ENCODE data around the gene FXYD6. TPM values are rescaled to one million over a fixed set of nuclear protein-coding genes. Genes with fewer than 3 reads are reported as not detected.

Gene FXYD6
- total and polyA plus RNA-seq, 12 donors = 22.0 to 65.2 (median 36.1) TPM

DNA sequence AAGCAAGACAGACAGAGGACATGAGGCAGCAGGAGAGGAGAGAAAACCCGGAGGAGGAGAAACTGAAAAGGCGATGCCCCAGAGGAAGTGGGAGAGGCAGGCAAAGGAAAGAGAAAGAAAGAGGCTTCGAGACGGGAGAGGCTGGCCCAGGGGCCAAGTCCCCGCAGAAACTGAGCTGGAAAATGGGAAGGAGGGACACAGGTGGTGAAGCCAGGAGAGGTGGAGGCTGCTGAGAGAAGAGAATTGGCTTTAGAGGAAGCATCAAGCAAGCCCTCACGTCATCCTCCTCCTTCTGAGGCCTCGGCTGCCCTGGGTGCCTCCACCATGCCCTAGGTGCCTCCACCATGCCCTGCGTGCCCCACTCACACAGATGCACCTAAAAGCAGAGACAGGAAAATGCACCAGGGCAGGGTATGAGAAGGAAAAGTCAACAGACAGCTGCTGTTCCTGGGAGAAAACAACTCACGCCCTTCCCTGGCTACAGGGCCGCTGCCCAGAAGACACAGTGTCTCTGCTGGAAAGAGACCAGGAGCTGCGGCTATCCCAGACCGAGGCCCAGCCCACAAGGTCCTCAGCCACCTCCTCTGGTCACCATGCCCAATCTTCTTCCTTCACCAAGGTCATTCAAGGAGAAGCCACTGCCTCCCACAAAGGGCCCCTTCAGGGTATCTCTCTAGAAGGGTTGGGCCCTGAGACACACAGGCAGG, 14.3 kb downstream of the FXYD6 start:
- no peaks in the 10 kb centered on the region for H3K36me3 ChIP-seq
- WGBS, 2 donors = 42 to 50% methylated on average over 12 of the region's 12 CpGs
- TF ChIP-seq, protein P1, sequence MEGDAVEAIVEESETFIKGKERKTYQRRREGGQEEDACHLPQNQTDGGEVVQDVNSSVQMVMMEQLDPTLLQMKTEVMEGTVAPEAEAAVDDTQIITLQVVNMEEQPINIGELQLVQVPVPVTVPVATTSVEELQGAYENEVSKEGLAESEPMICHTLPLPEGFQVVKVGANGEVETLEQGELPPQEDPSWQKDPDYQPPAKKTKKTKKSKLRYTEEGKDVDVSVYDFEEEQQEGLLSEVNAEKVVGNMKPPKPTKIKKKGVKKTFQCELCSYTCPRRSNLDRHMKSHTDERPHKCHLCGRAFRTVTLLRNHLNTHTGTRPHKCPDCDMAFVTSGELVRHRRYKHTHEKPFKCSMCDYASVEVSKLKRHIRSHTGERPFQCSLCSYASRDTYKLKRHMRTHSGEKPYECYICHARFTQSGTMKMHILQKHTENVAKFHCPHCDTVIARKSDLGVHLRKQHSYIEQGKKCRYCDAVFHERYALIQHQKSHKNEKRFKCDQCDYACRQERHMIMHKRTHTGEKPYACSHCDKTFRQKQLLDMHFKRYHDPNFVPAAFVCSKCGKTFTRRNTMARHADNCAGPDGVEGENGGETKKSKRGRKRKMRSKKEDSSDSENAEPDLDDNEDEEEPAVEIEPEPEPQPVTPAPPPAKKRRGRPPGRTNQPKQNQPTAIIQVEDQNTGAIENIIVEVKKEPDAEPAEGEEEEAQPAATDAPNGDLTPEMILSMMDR (IDR thresholded peaks at IDR 0.05) = no peak
- peaks cover 4 to 93% (median 49%) of the 10 kb centered on the region in 9 donors for H3K4me1 ChIP-seq
- peak overlapping the region in 6 of 10 donors; percentile 1 to 28 (median 16) for H3K4me3 ChIP-seq
- DNase-seq (no peak), ATAC-seq (peak in 7 of 8 donors; percentile 2 to 42 (median 21))
- peak overlapping the region; percentile 45 to 96 (median 88) for H3K27ac ChIP-seq
- H3K27me3 ChIP-seq = no peaks in the 10 kb centered on the region
- H3K9me3 ChIP-seq = no peaks in the 10 kb centered on the region
- intact Hi-C loops (cut with DNase I) = no loop called here

DNA sequence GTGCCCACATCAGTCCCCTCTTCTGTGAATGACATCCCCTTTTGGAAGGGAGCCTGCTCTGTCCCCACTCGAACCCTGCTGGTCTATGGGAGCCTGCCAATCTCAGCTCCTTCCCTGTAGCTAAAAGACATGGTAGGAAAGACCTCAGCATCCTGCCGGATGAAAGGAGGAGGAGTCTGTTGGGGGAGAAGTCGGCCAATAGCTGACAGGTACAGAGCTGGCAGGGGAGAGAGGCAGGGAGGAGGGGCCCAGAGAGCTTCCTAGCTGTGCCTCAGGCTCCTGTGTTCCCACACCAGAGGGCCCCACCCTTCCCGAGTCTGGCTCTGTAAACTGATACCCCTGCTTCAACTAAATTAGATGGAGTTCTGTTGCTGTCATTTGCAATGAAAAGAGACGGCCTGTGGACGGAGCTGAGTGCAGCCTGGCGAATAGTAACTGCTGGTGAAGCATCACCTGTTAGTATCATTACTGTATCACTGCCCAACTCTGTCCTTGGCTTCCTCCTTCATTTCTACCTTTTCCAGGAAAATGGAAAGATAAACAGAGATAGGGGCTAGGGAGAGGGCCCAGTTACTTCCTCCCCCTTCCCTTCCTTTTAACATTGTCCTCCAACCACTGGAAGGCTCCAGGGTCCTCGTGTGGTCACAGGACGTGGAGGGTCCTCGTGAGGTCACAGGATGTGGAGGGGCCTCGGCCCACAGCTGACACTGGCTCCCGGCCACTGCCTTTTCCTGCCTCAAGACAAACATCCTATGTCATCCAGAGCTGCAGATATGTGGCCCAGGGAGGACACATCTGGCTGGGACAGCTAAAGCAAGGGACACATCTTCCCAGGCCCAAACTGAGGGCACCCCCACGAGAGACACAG, 15.1 kb downstream of the FXYD6 start:
- Histone ChIP-seq H3K4me1 (peaks cover 4 to 93% (median 51%) of the 10 kb centered on the region in 9 donors), H3K4me3 (peak overlapping the region in 6 of 10 donors; percentile 1 to 28 (median 16)), H3K36me3 (no peaks in the 10 kb centered on the region), H3K9me3 (no peaks in the 10 kb centered on the region), H3K27me3 (no peaks in the 10 kb centered on the region), H3K27ac (peak overlapping the region; percentile 52 to 96 (median 88))
- 33 to 40% methylated on average over 13 of the region's 13 CpGs for WGBS, 2 donors
- TF ChIP-seq, protein P1 (IDR thresholded peaks at IDR 0.05) = no peak
- intact Hi-C loops (cut with DNase I) = no loop called here
- ATAC-seq (peak; percentile 80 to 93 (median 88)), DNase-seq (peak; percentile 66 to 84)

DNA sequence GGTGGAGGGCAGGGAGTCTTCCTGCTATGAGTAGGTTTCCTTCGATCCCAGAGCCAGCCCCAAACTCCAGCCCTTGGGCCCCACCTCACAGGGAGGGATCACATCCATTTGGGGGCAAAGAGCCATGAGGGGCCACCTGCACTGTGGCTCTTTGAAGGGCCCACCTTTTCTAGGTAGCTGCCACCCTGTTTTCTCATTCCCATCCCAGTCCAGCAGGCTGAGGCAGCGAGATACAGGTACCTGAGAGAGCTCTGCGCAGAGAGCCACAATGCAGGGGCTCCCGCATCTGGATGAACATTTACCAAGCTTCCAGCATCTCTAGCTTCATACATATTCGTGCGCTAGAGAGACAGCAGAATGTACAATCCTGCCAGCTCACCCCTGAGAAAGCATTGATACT, 16.3 kb downstream of the FXYD6 start:
- H3K27ac ChIP-seq = peak overlapping the region in 8 of 10 donors; percentile 84 to 96 (median 89)
- TF ChIP-seq, protein P1 (IDR thresholded peaks at IDR 0.05) = no peak
- H3K9me3 ChIP-seq = no peaks in the 10 kb centered on the region
- ATAC-seq = no peak
- H3K4me3 ChIP-seq = no peak overlapping the region
- no peaks in the 10 kb centered on the region for H3K36me3 ChIP-seq
- 78 to 84% methylated on average over 6 of the region's 6 CpGs for WGBS, 2 donors
- no peaks in the 10 kb centered on the region for H3K27me3 ChIP-seq
- peaks cover 4 to 94% (median 58%) of the 10 kb centered on the region in 9 donors for H3K4me1 ChIP-seq
- no peak for DNase-seq
- intact Hi-C loops (cut with DNase I) = no loop called here

DNA sequence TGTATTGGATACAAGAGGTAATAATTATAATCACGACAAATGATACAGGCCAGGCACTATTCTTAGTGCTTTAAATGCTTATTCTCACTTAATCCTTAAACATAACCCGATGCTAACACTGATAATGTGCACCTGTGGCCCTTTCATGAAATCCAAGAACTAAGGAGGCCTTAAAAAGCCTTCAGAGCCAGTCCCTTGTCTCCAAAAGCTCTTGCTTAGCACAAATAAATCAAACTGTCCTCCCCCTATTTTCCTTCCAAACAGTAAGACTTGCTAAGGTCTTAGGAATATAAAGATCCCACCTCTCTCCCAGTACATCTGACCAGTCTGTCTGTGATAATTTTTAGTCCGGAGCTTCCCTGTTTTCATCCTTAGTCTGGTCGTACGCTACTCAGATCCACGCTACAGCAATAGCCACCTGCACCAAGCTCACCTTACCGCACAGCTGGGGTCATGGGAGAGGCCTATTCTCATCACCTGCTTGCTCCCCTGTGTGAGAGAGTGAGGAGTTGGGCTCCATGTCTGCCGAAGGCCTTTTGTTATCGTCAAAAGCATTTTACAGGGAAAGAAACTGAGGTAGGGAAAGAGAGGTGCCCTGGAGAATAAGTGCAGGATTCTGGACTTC, 16.9 kb downstream of the FXYD6 start:
- Histone ChIP-seq H3K4me3 (no peak overlapping the region), H3K4me1 (peaks cover 4 to 98% (median 58%) of the 10 kb centered on the region in 9 donors), H3K27ac (peak overlapping the region in 8 of 10 donors; percentile 84 to 96 (median 89)), H3K9me3 (no peaks in the 10 kb centered on the region), H3K36me3 (no peaks in the 10 kb centered on the region), H3K27me3 (no peaks in the 10 kb centered on the region)
- ATAC-seq (no peak), DNase-seq (no peak)
- 77 to 84% methylated on average over 9 of the region's 9 CpGs for WGBS, 2 donors
- intact Hi-C loops (cut with DNase I) = no loop called here
- TF ChIP-seq, protein P1 (IDR thresholded peaks at IDR 0.05) = no peak

All from heart right ventricle (tissue), 16 donors.